Skeletal muscle tissue (tissue), 4 donors: ENCODE measurements around the gene MRC1. TPM values are rescaled to one million over a fixed set of nuclear protein-coding genes. Genes with fewer than 3 reads are reported as not detected.

Experiments used
- H3K27ac ChIP-seq: one replicate; pipeline ENCODE4 v1.7.0; 2013; ENCODE audit warnings: mild to moderate bottlenecking, low read depth, low read length, inconsistent platforms
- H3K27me3 ChIP-seq, 3 donors: one replicate each; pipeline ENCODE4 v1.7.0; 2013; ENCODE audit warnings: low read length in 3 of 3; ENCODE audit not compliant: control insufficient read depth in 3 of 3, insufficient read depth in 3 of 3
- H3K36me3 ChIP-seq, 3 donors: one replicate each; pipeline ENCODE4 v1.7.0; 2013; ENCODE audit warnings: low read length in 3 of 3; ENCODE audit not compliant: control insufficient read depth in 3 of 3, insufficient read depth in 3 of 3
- H3K4me1 ChIP-seq, 3 donors: one replicate each; pipeline ENCODE4 v1.7.0; 2013; ENCODE audit warnings: low read length in 3 of 3, mild to moderate bottlenecking in 3 of 3; ENCODE audit not compliant: control insufficient read depth in 3 of 3, insufficient read depth in 3 of 3
- H3K4me3 ChIP-seq, 3 donors: one replicate each; pipeline ENCODE4 v1.7.0; 2013; ENCODE audit warnings: low read length in 3 of 3
- H3K9ac ChIP-seq, 3 donors: one replicate each; pipeline ENCODE4 v1.7.0; 2013; ENCODE audit warnings: low read length in 3 of 3, mild to moderate bottlenecking in 3 of 3, moderate library complexity in 2 of 3, low read depth in 1 of 3
- H3K9me3 ChIP-seq, 3 donors: one replicate each; pipeline ENCODE4 v1.7.0; 2013; ENCODE audit warnings: low read length in 3 of 3; ENCODE audit not compliant: control insufficient read depth in 3 of 3
- total RNA-seq: library from RNA; depleted of rRNA; stranded (reverse); fragments of >200 nt; gene quantifications from one replicate; pipeline ENCODE4 v1.2.3, GENCODE V29; 2014
- donor health status: Osteomylitis.

MRC1 gene
- total RNA-seq, 1 donor from 2014 or later = 27.1 TPM

DNA sequence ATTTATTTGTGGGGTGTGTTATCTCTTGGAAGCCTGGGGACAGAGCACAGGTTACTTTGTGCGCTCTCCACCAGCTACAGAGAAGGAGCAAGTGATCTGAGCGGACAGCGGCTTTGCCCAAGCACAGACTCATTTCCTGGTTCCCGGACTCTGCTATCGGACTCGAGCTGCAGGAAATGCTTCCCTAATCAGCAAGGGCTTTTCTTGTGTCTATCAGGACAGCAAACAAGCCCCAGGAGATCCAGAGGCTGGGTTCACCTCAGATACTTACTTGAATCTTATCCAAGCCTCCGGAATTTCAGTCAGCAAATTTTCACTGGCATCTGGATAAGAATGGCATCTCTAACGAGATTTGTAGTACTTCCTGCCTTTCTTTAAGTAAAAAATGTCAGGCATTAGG is 27.8 kb downstream of the MRC1 start:
- Histone ChIP-seq H3K36me3 (no peaks in the 10 kb centered on the region), H3K4me1 (no peaks in the 10 kb centered on the region), H3K27me3 (peaks cover 0 to 4% (median 3%) of the 10 kb centered on the region in 3 donors), H3K9me3 (no peaks in the 10 kb centered on the region), H3K9ac (peak overlapping the region in 1 of 3 donors; percentile 20), H3K27ac (no peak overlapping the region), H3K4me3 (peak overlapping the region in 2 of 3 donors; percentile 29 to 38)

- no peak overlapping the region for H3K4me3 ChIP-seq
- H3K36me3 ChIP-seq = no peaks in the 10 kb centered on the region
- H3K27ac ChIP-seq = no peak overlapping the region
- H3K9me3 ChIP-seq = no peaks in the 10 kb centered on the region
- peaks cover 0 to 3% (median 1%) of the 10 kb centered on the region in 3 donors for H3K27me3 ChIP-seq
- no peaks in the 10 kb centered on the region for H3K4me1 ChIP-seq
- no peak overlapping the region for H3K9ac ChIP-seq
These were observed 29.0 kb downstream of the MRC1 start for GRCh38 chr10:17838080-17838648.

DNA sequence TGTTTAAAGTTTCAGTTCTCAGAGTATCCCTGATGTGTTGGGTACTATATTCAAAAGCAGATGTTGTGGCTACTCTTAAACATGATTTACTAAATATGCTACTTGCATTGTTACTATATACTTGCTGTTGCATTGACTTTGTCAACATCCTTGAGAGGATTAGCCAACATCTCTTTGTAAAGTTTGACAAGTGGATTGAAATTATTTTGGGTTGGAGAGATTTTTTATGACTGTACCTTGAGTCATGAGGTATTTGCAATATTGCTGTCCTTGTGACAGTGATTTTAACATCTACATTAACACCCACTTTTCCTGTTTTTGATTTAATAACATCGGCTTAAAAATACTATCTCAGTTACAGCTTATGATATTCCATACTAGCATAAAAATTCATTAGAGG is 31.9 kb downstream of the MRC1 start:
- Histone ChIP-seq H3K27ac (no peak overlapping the region), H3K36me3 (no peaks in the 10 kb centered on the region), H3K4me3 (no peak overlapping the region)

DNA sequence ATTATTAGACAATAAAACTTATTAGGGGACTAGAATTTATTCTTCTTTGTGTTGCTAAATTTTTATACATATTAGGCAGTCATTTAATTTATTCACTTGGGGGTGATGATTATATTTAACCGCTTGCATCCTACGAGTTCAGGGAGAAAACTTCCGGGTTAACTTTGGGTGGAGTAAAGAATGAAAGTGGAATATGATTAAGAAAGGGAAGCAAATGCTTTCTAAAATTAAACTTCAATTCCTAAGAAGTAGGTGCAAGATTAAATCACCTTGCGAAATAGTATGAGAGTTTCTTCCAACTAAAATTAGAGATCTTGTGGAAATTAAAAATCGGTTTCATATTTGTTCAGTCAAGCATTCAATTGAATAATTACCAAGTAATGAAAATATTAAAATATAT is 33.5 kb downstream of the MRC1 start:
- Histone ChIP-seq H3K9me3 (no peaks in the 10 kb centered on the region), H3K36me3 (no peaks in the 10 kb centered on the region), H3K4me3 (no peak overlapping the region), H3K9ac (no peak overlapping the region), H3K27ac (no peak overlapping the region), H3K27me3 (peaks cover 0 to 3% (median 0%) of the 10 kb centered on the region in 3 donors), H3K4me1 (no peaks in the 10 kb centered on the region)

More for the DNA sequence above, 31.9 kb downstream of the MRC1 start:
- no peak overlapping the region for H3K9ac ChIP-seq
- peaks cover 0 to 3% (median 0%) of the 10 kb centered on the region in 3 donors for H3K27me3 ChIP-seq
- no peaks in the 10 kb centered on the region for H3K4me1 ChIP-seq
- no peaks in the 10 kb centered on the region for H3K9me3 ChIP-seq

GRCh38 chr10:17847585-17848296 is 38.6 kb downstream of the MRC1 start:
- H3K27me3 ChIP-seq = no peaks in the 10 kb centered on the region
- H3K9me3 ChIP-seq = no peaks in the 10 kb centered on the region
- H3K4me3 ChIP-seq = no peak overlapping the region
- no peak overlapping the region for H3K9ac ChIP-seq
- H3K27ac ChIP-seq = no peak overlapping the region
- no peaks in the 10 kb centered on the region for H3K4me1 ChIP-seq
- H3K36me3 ChIP-seq = no peaks in the 10 kb centered on the region

DNA sequence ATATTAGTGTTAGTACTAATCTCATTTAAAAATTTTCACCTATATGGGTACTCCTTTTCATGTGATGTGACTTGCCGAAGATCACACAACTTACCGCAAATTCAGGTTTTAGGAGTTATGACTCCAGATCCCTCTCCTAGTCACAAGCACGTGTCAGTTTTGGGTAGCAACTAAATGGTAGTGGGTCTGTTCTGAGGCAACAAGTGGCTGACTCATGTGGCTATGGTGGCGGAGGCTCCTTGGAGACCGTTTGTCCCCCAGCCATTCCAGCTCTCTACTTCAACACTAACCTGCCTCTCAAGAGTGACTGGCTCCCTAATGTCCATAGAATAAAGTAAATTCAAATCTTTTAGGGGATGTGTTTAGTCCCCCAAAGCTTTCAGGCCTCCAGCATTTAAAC is 39.5 kb downstream of the MRC1 start:
- Histone ChIP-seq H3K9me3 (no peaks in the 10 kb centered on the region), H3K9ac (no peak overlapping the region)

GRCh38 chr10:17850501-17850900 is 41.4 kb downstream of the MRC1 start:
- Histone ChIP-seq H3K4me1 (no peaks in the 10 kb centered on the region), H3K9ac (no peak overlapping the region), H3K27me3 (no peaks in the 10 kb centered on the region), H3K27ac (no peak overlapping the region), H3K36me3 (no peaks in the 10 kb centered on the region), H3K4me3 (no peak overlapping the region), H3K9me3 (no peaks in the 10 kb centered on the region)

More for the DNA sequence above, 39.5 kb downstream of the MRC1 start:
- Histone ChIP-seq H3K4me3 (no peak overlapping the region), H3K27me3 (no peaks in the 10 kb centered on the region), H3K4me1 (no peaks in the 10 kb centered on the region), H3K36me3 (no peaks in the 10 kb centered on the region), H3K27ac (no peak overlapping the region)

- Histone ChIP-seq H3K36me3 (no peaks in the 10 kb centered on the region), H3K9ac (no peak overlapping the region), H3K4me1 (no peaks in the 10 kb centered on the region), H3K27ac (no peak overlapping the region), H3K27me3 (no peaks in the 10 kb centered on the region), H3K9me3 (no peaks in the 10 kb centered on the region), H3K4me3 (no peak overlapping the region)
These were observed 42.5 kb downstream of the MRC1 start for GRCh38 chr10:17851611-17852010.

DNA sequence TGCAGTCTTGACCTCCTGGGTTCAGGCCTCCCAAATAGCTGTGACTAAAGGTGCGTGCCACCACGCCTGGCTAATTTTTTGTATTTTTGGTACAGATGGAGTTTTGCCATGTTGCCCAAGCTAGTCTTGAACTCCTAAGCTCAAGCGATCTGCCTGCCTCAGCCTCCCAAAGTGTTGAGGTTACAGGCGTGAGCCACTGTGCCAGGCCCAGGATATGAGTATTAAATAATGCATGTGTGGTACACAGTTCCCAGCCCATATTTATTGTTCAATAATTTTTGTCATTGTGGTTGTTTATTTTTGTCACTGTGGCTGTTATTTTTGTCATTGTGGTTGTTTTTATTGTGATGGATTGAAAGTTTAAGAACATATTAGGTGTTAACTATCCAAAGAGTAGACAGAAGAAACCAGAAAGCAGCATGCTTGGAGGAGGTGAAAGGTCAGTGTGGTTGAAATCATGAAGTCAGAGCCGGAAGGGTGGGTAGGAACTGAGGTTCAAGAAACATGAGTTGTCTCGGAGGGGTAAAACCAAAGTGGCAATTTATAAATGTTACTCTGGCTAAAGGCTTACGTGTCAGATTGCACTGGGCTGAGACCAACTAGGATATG is 45.0 kb downstream of the MRC1 start:
- no peaks in the 10 kb centered on the region for H3K27me3 ChIP-seq
- H3K27ac ChIP-seq = no peak overlapping the region
- no peak overlapping the region for H3K9ac ChIP-seq
- H3K9me3 ChIP-seq = no peaks in the 10 kb centered on the region
- no peaks in the 10 kb centered on the region for H3K4me1 ChIP-seq
- H3K36me3 ChIP-seq = no peaks in the 10 kb centered on the region
- H3K4me3 ChIP-seq = no peak overlapping the region

DNA sequence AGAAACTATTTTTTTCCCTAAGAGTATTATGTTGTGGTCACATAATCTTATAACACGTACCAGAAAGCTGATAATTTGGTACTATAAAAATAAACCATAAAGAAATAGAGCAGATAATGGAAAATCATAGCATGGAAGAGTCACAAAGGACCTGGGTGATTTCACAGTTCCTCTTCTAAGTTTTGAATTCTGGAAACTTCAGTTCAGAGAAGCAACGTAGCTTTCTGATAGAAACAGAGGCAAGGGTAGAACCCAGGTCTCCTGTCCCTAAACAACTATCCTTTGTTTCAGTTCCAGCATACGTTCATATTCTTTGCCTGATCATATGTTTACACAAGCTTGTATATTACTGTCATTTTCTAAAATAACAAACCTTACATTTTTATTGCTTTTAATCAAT is 47.9 kb downstream of the MRC1 start:
- no peak overlapping the region for H3K9ac ChIP-seq
- H3K36me3 ChIP-seq = no peaks in the 10 kb centered on the region
- H3K27ac ChIP-seq = no peak overlapping the region
- no peak overlapping the region for H3K4me3 ChIP-seq
- no peaks in the 10 kb centered on the region for H3K27me3 ChIP-seq
- H3K4me1 ChIP-seq = no peaks in the 10 kb centered on the region
- no peaks in the 10 kb centered on the region for H3K9me3 ChIP-seq
